HCT116 (cell line): ENCODE measurements around the gene GNB1L. TPM values are rescaled to one million over a fixed set of nuclear protein-coding genes. Genes with fewer than 3 reads are reported as not detected.
"Not testable (repeated sequence)": the region's sequence is repeated elsewhere in the genome, so short reads cannot be mapped to it uniquely, and the experiment has no call there.

Experiments
- ATAC-seq: fragments of 200-7000 bp; cut with Tn5 transposase; 2 replicates; pipeline ENCODE4 v1.9.1; 2020; ENCODE audit warnings: mild to moderate bottlenecking, moderate library complexity
- BruUV-seq: library from RNA; stranded (reverse); fragments of 400-500 nt; replicated peaks from 2 replicates; lab custom pipeline; 2021; lab: Mats Ljungman, UMichigan
- CTCF ChIA-PET: fragments of 300-600 bp; sonication (Branson Sonifier 250); formaldehyde crosslinking; loops from one replicate; lab custom pipeline; 2021; ENCODE audit warnings: antibody characterized with exemption; lab: Charles Lee
- POLR2A ChIA-PET: fragments of 300-600, 350-600 bp; sonication (Branson Sonifier 250); formaldehyde crosslinking; loops from one replicate; lab custom pipeline; 2021; ENCODE audit warnings: antibody characterized with exemption; lab: Charles Lee
- RAD21 ChIA-PET, 2 experiments: fragments of 300-600 bp; sonication (Branson Sonifier 250); formaldehyde crosslinking; loops; one replicate each; lab custom pipeline; 2023; ENCODE audit warnings: low total read pairs in 2 of 2; ENCODE audit not compliant: uncharacterized antibody in 2 of 2, unreplicated experiment in 2 of 2, low non-redundant PET in 1 of 2; lab: Charles Lee
- DNase-seq: peaks from one replicate; pipeline ENCODE4 v3.0.0-alpha.2; 2010; ENCODE audit warnings: low read depth, low spot score
- H2AFZ ChIP-seq: fragments of 200-600 bp; shearing (Covaris generic), sonication (generic); 2 replicates; pipeline ENCODE4 v1.6.1; 2017; ENCODE audit warnings: low read depth, mixed run types, mixed read lengths, antibody characterized with exemption, low read length; ENCODE audit not compliant: poor library complexity, severe bottlenecking
- H3K27ac ChIP-seq: 2 replicates; pipeline ENCODE4 v1.5.1; 2012; ENCODE audit warnings: low read depth, low read length
- H3K27me3 ChIP-seq: fragments of 200-600 bp; sonication (generic); 2 replicates; pipeline ENCODE4 v1.6.1; 2016; ENCODE audit warnings: mixed run types, low read length, mixed read lengths; ENCODE audit not compliant: insufficient read depth
- H3K36me3 ChIP-seq, 2 experiments: fragments of 200-500 bp in 1 of 2; fragments of 200-600 bp in 1 of 2; sonication (Bioruptor generic) in 1 of 2; sonication (generic) in 1 of 2; 2 replicates each; pipeline versions ENCODE4 v1.5.1 to v1.6.1; 2014 to 2016; ENCODE audit warnings: low read length in 2 of 2, inconsistent platforms in 1 of 2, mixed read lengths in 1 of 2, mixed run types in 1 of 2; ENCODE audit not compliant: insufficient read depth in 2 of 2, control insufficient read depth in 1 of 2
- H3K4me1 ChIP-seq, 2 experiments: fragments of 200-600 bp in 1 of 2; sonication (generic) in 1 of 2; 2 replicates each; pipeline versions ENCODE4 v1.5.1 to v1.6.1; 2012 to 2017; ENCODE audit warnings: low read length in 2 of 2, inconsistent platforms in 1 of 2, mild to moderate bottlenecking in 1 of 2, mixed read lengths in 1 of 2, mixed run types in 1 of 2, moderate library complexity in 1 of 2; ENCODE audit not compliant: insufficient read depth in 2 of 2, control insufficient read depth in 1 of 2
- H3K4me2 ChIP-seq: fragments of 200-600 bp; sonication (generic); 2 replicates; pipeline ENCODE4 v1.6.1; 2017; ENCODE audit warnings: mixed run types, low read length, mixed read lengths
- H3K4me3 ChIP-seq, 2 experiments: fragments of 200-600 bp in 1 of 2; sonication (generic) in 1 of 2; replicated peaks in 1 of 2; 2 replicates each; pipeline ENCODE4 v1.5.1; 2011 to 2016; ENCODE audit warnings: low read length in 2 of 2, control low read depth in 1 of 2, low read depth in 1 of 2, mild to moderate bottlenecking in 1 of 2, mixed read lengths in 1 of 2, mixed run types in 1 of 2
- H3K79me2 ChIP-seq: fragments of 200-600 bp; sonication (generic); 2 replicates; pipeline ENCODE4 v1.6.1; 2017; ENCODE audit warnings: mild to moderate bottlenecking, mixed run types, low read length, moderate library complexity, mixed read lengths; ENCODE audit not compliant: insufficient read depth
- H3K9ac ChIP-seq: fragments of 200-600 bp; sonication (generic); 2 replicates; pipeline ENCODE4 v1.6.1; 2016; ENCODE audit warnings: low read length, mixed read lengths
- H3K9me2 ChIP-seq: fragments of 200-600 bp; sonication (generic), shearing (Covaris generic); 2 replicates; pipeline ENCODE4 v1.6.1; 2017; ENCODE audit warnings: mixed run types, mild to moderate bottlenecking, moderate library complexity; ENCODE audit not compliant: insufficient read depth
- H3K9me3 ChIP-seq, 2 experiments: fragments of 200-500 bp in 1 of 2; fragments of 200-600 bp in 1 of 2; sonication (Bioruptor generic) in 1 of 2; sonication (generic) in 1 of 2; 2 replicates each; pipeline ENCODE4 v1.6.1; 2014 to 2017; ENCODE audit warnings: low read length in 2 of 2, mixed read lengths in 2 of 2, inconsistent platforms in 1 of 2, low read depth in 1 of 2, mild to moderate bottlenecking in 1 of 2, mixed run types in 1 of 2, moderate library complexity in 1 of 2; ENCODE audit not compliant: control insufficient read depth in 1 of 2, insufficient read depth in 1 of 2
- H4K20me1 ChIP-seq: fragments of 200-600 bp; sonication (generic), shearing (Covaris generic); 2 replicates; pipeline ENCODE4 v1.6.1; 2017; ENCODE audit warnings: mixed run types, mild to moderate bottlenecking, moderate library complexity; ENCODE audit not compliant: insufficient read depth
- CEBPB ChIP-seq: IDR thresholded peaks from 2 replicates; pipeline ENCODE4 v1.6.1; 2012; ENCODE audit warnings: low read depth
- EZH2 ChIP-seq: fragments of 200-600 bp; sonication (generic); IDR thresholded peaks from 2 replicates; pipeline ENCODE4 v1.6.1; 2017; ENCODE audit warnings: antibody characterized with exemption, mixed run types
- JUND ChIP-seq: IDR thresholded peaks from 2 replicates; pipeline ENCODE4 v1.6.1; 2012
- SP1 ChIP-seq: IDR thresholded peaks from 2 replicates; pipeline ENCODE4 v1.6.1; 2012; ENCODE audit warnings: low read depth
- ZFX ChIP-seq: fragments of 450-650 bp; IDR thresholded peaks from 2 replicates; pipeline ENCODE4 v1.6.1; 2017
- intact Hi-C: fragments of 100-400 bp; cut with micrococcal nuclease; formaldehyde crosslinking; loops from 2 replicates; pipeline ENCODE4 v1.10.0; 2022
- total RNA-seq: library from RNA; stranded (reverse); gene quantifications from one replicate; pipeline ENCODE4 v1.2.1, GENCODE V29; 2021; ENCODE audit not compliant: unreplicated experiment
- TF ChIP-seq, protein P1 (sequence below): IDR thresholded peaks from 2 replicates; pipeline ENCODE4 v1.6.1; 2012
- TF ChIP-seq, protein P2 (sequence below): IDR thresholded peaks from 2 replicates; pipeline ENCODE4 v1.6.1; 2012; ENCODE audit warnings: low read depth

The GNB1L gene
- total RNA-seq, 1 experiment from 2014 or later: 12.1 TPM

DNA sequence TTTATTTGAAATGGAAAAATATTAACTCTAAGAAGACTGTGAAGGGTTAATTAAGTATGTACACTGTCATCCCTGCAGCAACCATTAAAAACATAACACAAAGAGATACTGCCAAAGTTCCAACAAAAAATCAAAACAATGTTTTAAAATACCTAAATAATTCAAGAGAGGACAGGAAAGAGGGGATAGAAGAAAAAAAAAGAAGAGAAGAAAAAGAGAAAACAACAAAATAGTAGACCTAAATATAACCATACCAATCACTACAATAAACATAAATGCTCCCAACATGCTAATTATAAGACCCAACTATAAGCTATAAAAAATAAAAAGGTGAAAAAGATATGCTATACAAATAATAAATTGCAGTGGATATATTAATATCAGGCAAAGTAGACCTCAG is 20.1 kb downstream of the GNB1L start:
- TF ChIP-seq, protein P1, sequence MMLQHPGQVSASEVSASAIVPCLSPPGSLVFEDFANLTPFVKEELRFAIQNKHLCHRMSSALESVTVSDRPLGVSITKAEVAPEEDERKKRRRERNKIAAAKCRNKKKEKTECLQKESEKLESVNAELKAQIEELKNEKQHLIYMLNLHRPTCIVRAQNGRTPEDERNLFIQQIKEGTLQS: no peak
- TF ChIP-seq JUND: no peak
- TF ChIP-seq, protein P2, sequence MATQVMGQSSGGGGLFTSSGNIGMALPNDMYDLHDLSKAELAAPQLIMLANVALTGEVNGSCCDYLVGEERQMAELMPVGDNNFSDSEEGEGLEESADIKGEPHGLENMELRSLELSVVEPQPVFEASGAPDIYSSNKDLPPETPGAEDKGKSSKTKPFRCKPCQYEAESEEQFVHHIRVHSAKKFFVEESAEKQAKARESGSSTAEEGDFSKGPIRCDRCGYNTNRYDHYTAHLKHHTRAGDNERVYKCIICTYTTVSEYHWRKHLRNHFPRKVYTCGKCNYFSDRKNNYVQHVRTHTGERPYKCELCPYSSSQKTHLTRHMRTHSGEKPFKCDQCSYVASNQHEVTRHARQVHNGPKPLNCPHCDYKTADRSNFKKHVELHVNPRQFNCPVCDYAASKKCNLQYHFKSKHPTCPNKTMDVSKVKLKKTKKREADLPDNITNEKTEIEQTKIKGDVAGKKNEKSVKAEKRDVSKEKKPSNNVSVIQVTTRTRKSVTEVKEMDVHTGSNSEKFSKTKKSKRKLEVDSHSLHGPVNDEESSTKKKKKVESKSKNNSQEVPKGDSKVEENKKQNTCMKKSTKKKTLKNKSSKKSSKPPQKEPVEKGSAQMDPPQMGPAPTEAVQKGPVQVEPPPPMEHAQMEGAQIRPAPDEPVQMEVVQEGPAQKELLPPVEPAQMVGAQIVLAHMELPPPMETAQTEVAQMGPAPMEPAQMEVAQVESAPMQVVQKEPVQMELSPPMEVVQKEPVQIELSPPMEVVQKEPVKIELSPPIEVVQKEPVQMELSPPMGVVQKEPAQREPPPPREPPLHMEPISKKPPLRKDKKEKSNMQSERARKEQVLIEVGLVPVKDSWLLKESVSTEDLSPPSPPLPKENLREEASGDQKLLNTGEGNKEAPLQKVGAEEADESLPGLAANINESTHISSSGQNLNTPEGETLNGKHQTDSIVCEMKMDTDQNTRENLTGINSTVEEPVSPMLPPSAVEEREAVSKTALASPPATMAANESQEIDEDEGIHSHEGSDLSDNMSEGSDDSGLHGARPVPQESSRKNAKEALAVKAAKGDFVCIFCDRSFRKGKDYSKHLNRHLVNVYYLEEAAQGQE: no peak
- no peak for TF ChIP-seq EZH2
- no peak for TF ChIP-seq CEBPB
- TF ChIP-seq ZFX: no peak
- no peak for TF ChIP-seq SP1
- TF ChIP-seq, all 23 proteins: peak for 0
- BruUV-seq: no TSS peak
- no peaks in the 10 kb centered on the region for H3K4me1 ChIP-seq
- POLR2A ChIA-PET: no interaction called here
- RAD21 ChIA-PET: no interaction called here
- H3K79me2 ChIP-seq: 0 out of 2 replicates have a peak, but pooled peaks cover 5% of the 10 kb centered on the region
- no peak overlapping the region for H2AFZ ChIP-seq
- H3K4me2 ChIP-seq: no peak overlapping the region
- no peaks in the 10 kb centered on the region for H3K9me3 ChIP-seq
- H3K9ac ChIP-seq: no peak overlapping the region
- no peaks in the 10 kb centered on the region; the same call in none of the 2 replicates for H4K20me1 ChIP-seq
- intact Hi-C loops: no loop called here
- no peak for ATAC-seq
- H3K4me3 ChIP-seq: no peak overlapping the region
- H3K27me3 ChIP-seq: no peaks in the 10 kb centered on the region
- DNase-seq: no peak
- CTCF ChIA-PET: no interaction called here
- H3K36me3 ChIP-seq: no peaks in the 10 kb centered on the region
- no peak overlapping the region for H3K27ac ChIP-seq
- H3K9me2 ChIP-seq: no peaks in the 10 kb centered on the region

DNA sequence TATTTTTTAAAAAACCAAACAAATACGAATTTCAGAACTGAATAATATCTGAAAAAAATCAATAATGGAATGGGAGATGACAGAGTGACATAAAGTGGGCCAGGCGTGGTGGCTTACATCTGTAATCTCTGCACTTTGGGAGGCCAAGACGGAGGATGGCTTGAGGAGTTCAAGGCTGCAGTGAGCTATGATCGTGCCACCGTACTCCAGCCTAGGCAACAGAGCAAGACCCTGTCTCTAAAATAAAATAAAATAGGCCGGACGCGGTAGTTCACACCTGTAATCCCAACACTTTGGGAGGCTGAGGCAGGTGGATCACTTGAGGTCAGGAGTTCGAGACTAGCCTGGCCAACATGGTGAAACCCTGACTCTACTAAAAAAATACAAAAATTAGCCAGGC is 21.3 kb downstream of the GNB1L start:
- H3K9ac ChIP-seq, BruUV-seq, RAD21 ChIA-PET, intact Hi-C loops, H3K27me3 ChIP-seq, H4K20me1 ChIP-seq, H3K9me2 ChIP-seq, CTCF ChIA-PET, H3K4me1 ChIP-seq, H3K4me3 ChIP-seq, H2AFZ ChIP-seq, H3K9me3 ChIP-seq, DNase-seq, H3K27ac ChIP-seq, H3K79me2 ChIP-seq, H3K4me2 ChIP-seq, ATAC-seq, H3K36me3 ChIP-seq, POLR2A ChIA-PET: not testable (repeated sequence)
